Right atrium auricular region (tissue), 2 donors: ENCODE data around the gene CDK1. TPM values are rescaled to one million over a fixed set of nuclear protein-coding genes. Genes with fewer than 3 reads are reported as not detected.
"Not testable (repeated sequence)": the region's sequence is repeated elsewhere in the genome, so short reads cannot be mapped to it uniquely, and the experiment has no call there.

Source experiments
- DNase-seq: peaks from one replicate; pipeline ENCODE4 v3.0.0-alpha.2; 2019; ENCODE audit warnings: low spot score
- H3K27ac ChIP-seq, 2 donors: fragments of 200-600 bp; sonication (generic); 1 replicate in 1 of 2; 2 replicates in 1 of 2; pipeline ENCODE4 v1.5.1; 2016 to 2019
- H3K27me3 ChIP-seq, 2 donors: fragments of 200-600 bp; sonication (generic); one replicate each; pipeline versions ENCODE4 v1.5.1 to v1.6.0; 2017 to 2019
- H3K36me3 ChIP-seq: fragments of 200-600 bp; sonication (generic); one replicate; pipeline ENCODE4 v1.5.1; 2016
- H3K4me1 ChIP-seq, 2 donors: fragments of 200-600 bp; sonication (generic); one replicate each; pipeline versions ENCODE4 v1.5.1 to v1.6.0; 2017 to 2019
- H3K4me3 ChIP-seq, 2 donors: fragments of 200-600 bp; sonication (generic); 1 replicate in 1 of 2; 2 replicates in 1 of 2; pipeline ENCODE4 v1.5.1; 2017 to 2019; ENCODE audit warnings: mild to moderate bottlenecking in 1 of 2, moderate library complexity in 1 of 2
- H3K9me3 ChIP-seq, 2 donors: fragments of 200-600 bp; sonication (generic); one replicate each; pipeline ENCODE4 v1.5.1; 2019
- total RNA-seq, 2 donors: library from RNA; depleted of rRNA; stranded (reverse); fragments of >200 nt; gene quantifications; one replicate each; pipeline ENCODE4 v1.1.0, GENCODE V29; 2016
- TF ChIP-seq, protein P1 (sequence below), 2 donors: fragments of 200-600 bp; sonication (generic); IDR thresholded peaks; one replicate each; pipeline ENCODE4 v1.5.1; 2019; ENCODE audit warnings: antibody characterized with exemption in 2 of 2

CDK1 gene
- total RNA-seq, 2 donors from 2014 or later = 0.79 to 3.6 TPM

DNA sequence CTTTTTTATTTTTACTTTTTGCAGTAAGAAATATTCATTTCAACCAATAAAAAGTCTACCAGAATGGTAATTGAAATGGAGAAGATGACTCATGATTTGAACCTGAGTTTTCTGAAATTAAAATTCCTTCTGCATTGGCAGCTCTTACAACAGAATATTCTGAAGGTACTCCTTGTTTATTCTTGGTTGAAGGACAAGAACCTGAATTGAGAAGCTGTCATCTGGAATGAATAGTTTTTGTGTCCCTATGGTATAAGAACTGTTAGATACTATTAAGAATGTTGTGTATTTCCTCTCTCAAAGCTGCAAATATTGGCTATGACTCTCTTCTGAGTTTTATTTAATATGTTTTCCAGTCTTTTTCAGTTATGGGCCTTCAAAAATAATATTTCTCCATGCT is 56.1 kb downstream of the CDK1 start:
- Histone ChIP-seq H3K27me3 (no peaks in the 10 kb centered on the region), H3K4me3 (no peak overlapping the region), H3K9me3 (no peaks in the 10 kb centered on the region), H3K36me3 (no peaks in the 10 kb centered on the region), H3K27ac (no peak overlapping the region), H3K4me1 (peaks cover 0 to 4% of the 10 kb centered on the region in 2 donors)
- DNase-seq = no peak
- TF ChIP-seq, protein P1, sequence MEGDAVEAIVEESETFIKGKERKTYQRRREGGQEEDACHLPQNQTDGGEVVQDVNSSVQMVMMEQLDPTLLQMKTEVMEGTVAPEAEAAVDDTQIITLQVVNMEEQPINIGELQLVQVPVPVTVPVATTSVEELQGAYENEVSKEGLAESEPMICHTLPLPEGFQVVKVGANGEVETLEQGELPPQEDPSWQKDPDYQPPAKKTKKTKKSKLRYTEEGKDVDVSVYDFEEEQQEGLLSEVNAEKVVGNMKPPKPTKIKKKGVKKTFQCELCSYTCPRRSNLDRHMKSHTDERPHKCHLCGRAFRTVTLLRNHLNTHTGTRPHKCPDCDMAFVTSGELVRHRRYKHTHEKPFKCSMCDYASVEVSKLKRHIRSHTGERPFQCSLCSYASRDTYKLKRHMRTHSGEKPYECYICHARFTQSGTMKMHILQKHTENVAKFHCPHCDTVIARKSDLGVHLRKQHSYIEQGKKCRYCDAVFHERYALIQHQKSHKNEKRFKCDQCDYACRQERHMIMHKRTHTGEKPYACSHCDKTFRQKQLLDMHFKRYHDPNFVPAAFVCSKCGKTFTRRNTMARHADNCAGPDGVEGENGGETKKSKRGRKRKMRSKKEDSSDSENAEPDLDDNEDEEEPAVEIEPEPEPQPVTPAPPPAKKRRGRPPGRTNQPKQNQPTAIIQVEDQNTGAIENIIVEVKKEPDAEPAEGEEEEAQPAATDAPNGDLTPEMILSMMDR (IDR thresholded peaks at IDR 0.05) = no peak

DNA sequence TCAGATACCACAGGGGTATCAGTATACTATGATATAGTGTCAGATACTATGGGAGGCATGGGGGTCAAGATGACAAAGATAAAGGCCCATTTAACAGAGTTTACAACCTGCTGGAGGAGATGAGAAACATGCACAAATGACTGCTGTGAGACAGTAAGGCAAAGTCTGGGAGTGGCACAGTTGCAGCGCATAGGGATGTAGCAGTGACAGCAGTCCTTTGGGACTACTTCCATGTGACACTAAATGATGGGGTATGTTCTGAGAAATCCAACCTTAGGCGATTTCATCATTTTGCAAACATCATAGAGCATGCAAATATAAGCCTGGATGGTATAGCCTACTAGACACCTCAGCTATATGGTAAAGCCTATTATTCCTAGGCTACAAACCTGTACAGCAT is 56.8 kb downstream of the CDK1 start:
- H3K27ac ChIP-seq = no peak overlapping the region
- no peaks in the 10 kb centered on the region for H3K27me3 ChIP-seq
- no peaks in the 10 kb centered on the region for H3K36me3 ChIP-seq
- H3K9me3 ChIP-seq = no peaks in the 10 kb centered on the region
- DNase-seq = no peak
- TF ChIP-seq, protein P1 (IDR thresholded peaks at IDR 0.05) = no peak
- peaks cover 0 to 4% of the 10 kb centered on the region in 2 donors for H3K4me1 ChIP-seq
- no peak overlapping the region for H3K4me3 ChIP-seq

DNA sequence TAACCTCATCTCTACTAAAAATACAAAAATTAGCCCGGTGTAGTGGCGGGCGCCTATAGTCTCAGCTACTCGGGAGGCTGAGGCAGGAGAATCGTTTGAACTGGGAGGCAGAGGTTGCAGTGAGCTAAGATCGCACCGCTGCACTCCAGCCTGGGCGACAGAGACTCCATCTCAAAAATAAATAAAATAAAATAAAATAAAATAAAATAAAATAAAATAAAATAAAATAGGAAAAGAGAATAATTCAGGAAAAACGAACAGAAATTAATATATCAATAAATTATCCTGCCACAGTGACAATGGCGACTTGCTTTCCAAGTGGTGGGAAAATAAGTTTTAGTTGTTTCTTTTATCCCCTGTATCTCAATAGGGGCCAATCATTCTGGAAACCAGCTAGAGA is 62.9 kb downstream of the CDK1 start:
- not testable (repeated sequence) for H3K4me1 ChIP-seq, DNase-seq, H3K27me3 ChIP-seq, H3K27ac ChIP-seq, H3K4me3 ChIP-seq, H3K36me3 ChIP-seq, H3K9me3 ChIP-seq

DNA sequence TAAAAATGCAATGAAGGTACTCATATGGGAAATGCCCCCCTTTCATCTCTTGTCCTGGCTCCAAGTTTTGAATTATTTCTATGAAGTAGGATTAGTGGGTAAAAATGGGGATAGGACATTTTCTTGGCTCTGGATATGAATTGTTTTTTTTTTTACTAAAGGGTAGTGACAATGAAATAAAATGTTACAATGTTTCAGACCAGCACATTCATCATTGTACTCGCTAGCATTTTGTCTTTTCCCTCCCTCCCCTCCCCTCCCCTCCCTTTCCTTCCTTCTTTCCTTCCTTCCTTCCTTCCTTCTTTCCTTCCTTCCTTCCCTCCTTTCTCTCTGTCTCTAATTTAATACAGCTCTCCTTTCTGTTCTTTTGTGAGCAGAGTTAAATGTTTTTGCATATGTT is 64.4 kb downstream of the CDK1 start:
- DNase-seq = no peak
- no peaks in the 10 kb centered on the region for H3K9me3 ChIP-seq
- peaks cover 0 to 2% of the 10 kb centered on the region in 2 donors for H3K4me1 ChIP-seq
- no peaks in the 10 kb centered on the region for H3K36me3 ChIP-seq
- no peaks in the 10 kb centered on the region for H3K27me3 ChIP-seq
- TF ChIP-seq, protein P1 (IDR thresholded peaks at IDR 0.05) = no peak
- no peak overlapping the region for H3K27ac ChIP-seq
- H3K4me3 ChIP-seq = no peak overlapping the region

Other genes starting within 250 kb of the CDK1 start
- 10 to 100 TPM; 13.2 to 16.8 TPM for gene RHOBTB1, start 165.7 kb downstream of the CDK1 start, total RNA-seq